Glutamatergic neuron (in vitro differentiated cells): Measurements from ENCODE around the gene MTURN. TPM values are rescaled to one million over a fixed set of nuclear protein-coding genes. Genes with fewer than 3 reads are reported as not detected.

ENCODE experiments used
- DNase-seq: peaks from one replicate; pipeline ENCODE4 v3.0.0; 2022
- H3K27ac Mint-ChIP-seq: one replicate; pipeline ENCODE4 v1.8.0; 2020; ENCODE audit warnings: mild to moderate bottlenecking, mixed read lengths, inconsistent platforms; ENCODE audit not compliant: unreplicated experiment
- H3K27me3 Mint-ChIP-seq: one replicate; pipeline ENCODE4 v1.8.0; 2020; ENCODE audit warnings: mild to moderate bottlenecking, moderate library complexity, mixed read lengths, inconsistent platforms; ENCODE audit not compliant: unreplicated experiment
- H3K36me3 Mint-ChIP-seq: one replicate; pipeline ENCODE4 v1.8.0; 2020; ENCODE audit warnings: mild to moderate bottlenecking, mixed read lengths, inconsistent platforms; ENCODE audit not compliant: unreplicated experiment
- H3K4me1 Mint-ChIP-seq: one replicate; pipeline ENCODE4 v1.8.0; 2020; ENCODE audit warnings: mild to moderate bottlenecking, low read depth, mixed read lengths, inconsistent platforms; ENCODE audit not compliant: unreplicated experiment
- H3K4me3 Mint-ChIP-seq: one replicate; pipeline ENCODE4 v1.8.0; 2020; ENCODE audit warnings: mild to moderate bottlenecking, mixed read lengths, inconsistent platforms; ENCODE audit not compliant: unreplicated experiment
- H3K9me3 Mint-ChIP-seq: one replicate; pipeline ENCODE4 v1.8.0; 2020; ENCODE audit warnings: mild to moderate bottlenecking, moderate library complexity, mixed read lengths, inconsistent platforms; ENCODE audit not compliant: unreplicated experiment
- CTCF ChIP-seq: fragments of 200-600 bp; sonication (generic); IDR thresholded peaks from one replicate; pipeline ENCODE4 v1.5.0; 2021; ENCODE audit not compliant: partially characterized antibody, unreplicated experiment
- total RNA-seq: library from RNA; stranded (reverse); fragmentation: NEBNext Ultra II Directional; extraction: Animal tissue kit (Norgen Biotek cat#: 25700); gene quantifications from one replicate; pipeline ENCODE4 v1.2.1, GENCODE V29; 2021; ENCODE audit not compliant: unreplicated experiment

MTURN gene
- total RNA-seq, 1 donor from 2014 or later, result 32.6 TPM

- Mint-ChIP-seq H3K27ac (no peak overlapping the region), H3K9me3 (peaks cover 6% of the 10 kb centered on the region), H3K27me3 (peaks cover 2% of the 10 kb centered on the region), H3K4me3 (no peak overlapping the region), H3K36me3 (peaks cover 4% of the 10 kb centered on the region), H3K4me1 (peaks cover 10% of the 10 kb centered on the region)
- no peak for TF ChIP-seq CTCF
- DNase-seq, result no peak
Observed at GRCh38 chr7:30201921-30202320, 67.1 kb downstream of the MTURN start.

- no peaks in the 10 kb centered on the region for H3K36me3 Mint-ChIP-seq
- no peak for TF ChIP-seq CTCF
- H3K4me1 Mint-ChIP-seq, result peaks cover 15% of the 10 kb centered on the region
- H3K4me3 Mint-ChIP-seq, result no peak overlapping the region
- DNase-seq, result no peak
- H3K9me3 Mint-ChIP-seq, result peaks cover 6% of the 10 kb centered on the region
- peaks cover 2% of the 10 kb centered on the region for H3K27me3 Mint-ChIP-seq
- no peak overlapping the region for H3K27ac Mint-ChIP-seq
Observed at GRCh38 chr7:30202671-30203070, 67.9 kb downstream of the MTURN start.

- Mint-ChIP-seq H3K9me3 (peaks cover 4% of the 10 kb centered on the region), H3K4me3 (no peak overlapping the region), H3K27me3 (peaks cover 2% of the 10 kb centered on the region), H3K36me3 (peaks cover 4% of the 10 kb centered on the region), H3K27ac (peak overlapping the region; percentile 96), H3K4me1 (peaks cover 15% of the 10 kb centered on the region)
- peak; percentile 18 for DNase-seq
- TF ChIP-seq CTCF, result no peak
Observed at GRCh38 chr7:30206491-30206890, 71.7 kb downstream of the MTURN start.

- Mint-ChIP-seq H3K9me3 (peaks cover 4% of the 10 kb centered on the region), H3K27me3 (peaks cover 2% of the 10 kb centered on the region), H3K4me1 (peaks cover 15% of the 10 kb centered on the region), H3K4me3 (peak overlapping the region; percentile 39), H3K27ac (peak overlapping the region; percentile 96), H3K36me3 (peaks cover 4% of the 10 kb centered on the region)
- DNase-seq, result no peak
- no peak for TF ChIP-seq CTCF
Observed at GRCh38 chr7:30206942-30207341, 72.2 kb downstream of the MTURN start.

- TF ChIP-seq CTCF, result no peak
- Mint-ChIP-seq H3K27me3 (peaks cover 2% of the 10 kb centered on the region), H3K27ac (no peak overlapping the region)
Observed at GRCh38 chr7:30207376-30207775, 72.6 kb downstream of the MTURN start.

More at GRCh38 chr7:30207376-30207775, 72.6 kb downstream of the MTURN start:
- peaks cover 4% of the 10 kb centered on the region for H3K9me3 Mint-ChIP-seq
- H3K4me3 Mint-ChIP-seq, result no peak overlapping the region
- peaks cover 15% of the 10 kb centered on the region for H3K4me1 Mint-ChIP-seq
- H3K36me3 Mint-ChIP-seq, result peaks cover 4% of the 10 kb centered on the region
- DNase-seq, result no peak
